HepG2 (cell line): ENCODE results near the gene MZF1. TPM values are rescaled to one million over a fixed set of nuclear protein-coding genes. Genes with fewer than 3 reads are reported as not detected.

Experiments used
- ARNTL ChIP-seq: sonication (generic); formaldehyde crosslinking; IDR thresholded peaks from 2 replicates; pipeline ENCODE4 v1.4.0; 2020; ENCODE audit warnings: mild to moderate bottlenecking, missing genetic modification reagents
- ASH2L ChIP-seq: fragments of 300-600, 200-600 bp; sonication (generic); IDR thresholded peaks from 2 replicates; pipeline ENCODE4 v1.7.0; 2017; ENCODE audit warnings: low read depth, mild to moderate bottlenecking, moderate library complexity, mixed read lengths, low read length; ENCODE audit not compliant: insufficient read length
- HDAC2 ChIP-seq: sonication (generic); formaldehyde crosslinking; IDR thresholded peaks from 2 replicates; pipeline ENCODE4 v1.4.0; 2020; ENCODE audit warnings: missing genetic modification reagents
- HMGXB3 ChIP-seq: sonication (generic); formaldehyde crosslinking; IDR thresholded peaks from 2 replicates; pipeline ENCODE4 v1.4.0; 2020; ENCODE audit warnings: missing genetic modification reagents, borderline replicate concordance
- KIAA2018 ChIP-seq: sonication (generic); formaldehyde crosslinking; IDR thresholded peaks from 2 replicates; pipeline ENCODE4 v1.5.0; 2020; ENCODE audit warnings: mild to moderate bottlenecking, missing genetic modification reagents, borderline replicate concordance
- MZF1 ChIP-seq: sonication (generic); formaldehyde crosslinking; IDR thresholded peaks from 2 replicates; pipeline ENCODE4 v1.8.1; 2023; ENCODE audit warnings: mild to moderate bottlenecking, missing genetic modification reagents, borderline replicate concordance
- NR2F1 ChIP-seq, 2 experiments: fragments of 450-650 bp in 1 of 2; formaldehyde crosslinking in 1 of 2; IDR thresholded peaks; 2 replicates each; pipeline versions ENCODE4 v1.5.0 to v1.6.1; 2016 to 2020; ENCODE audit warnings: mild to moderate bottlenecking in 1 of 2, missing compliant biosample characterization in 1 of 2, missing genetic modification reagents in 1 of 2, moderate library complexity in 1 of 2
- PPARG ChIP-seq: conservative IDR thresholded peaks from 2 replicates; pipeline ENCODE4 v1.6.1; 2016; ENCODE audit warnings: missing biosample characterization, missing genetic modification reagents
- SRY ChIP-seq: sonication (generic); formaldehyde crosslinking; IDR thresholded peaks from 2 replicates; pipeline ENCODE4 v1.8.0; 2022; ENCODE audit warnings: mild to moderate bottlenecking, missing genetic modification reagents
- ZFP62 ChIP-seq: sonication (generic); formaldehyde crosslinking; IDR thresholded peaks from 2 replicates; pipeline ENCODE4 v1.4.0; 2020; ENCODE audit warnings: missing genetic modification reagents
- ZNF20 ChIP-seq: sonication (generic); formaldehyde crosslinking; IDR thresholded peaks from 2 replicates; pipeline ENCODE4 v1.4.0; 2020; ENCODE audit warnings: mild to moderate bottlenecking, moderate library complexity, missing genetic modification reagents
- polyA plus RNA-seq, 8 experiments: library from polyadenylated mRNA; depleted of rRNA in 3 of 8; stranded (reverse) in 7 of 8; unstranded in 1 of 8; fragments of >200 nt; fragmentation: Illumina TruSeq in 4 of 8; extraction: Trizol in 4 of 8; gene quantifications; 2 replicates each; pipeline versions ENCODE4 v1.2.1 to v1.2.3, GENCODE V29; 2011 to 2016; ENCODE audit warnings: low read depth in 4 of 8, missing spikeins in 1 of 8, mixed read lengths in 1 of 8; ENCODE audit not compliant: insufficient read depth in 1 of 8
- total RNA-seq, 5 experiments: library from RNA; depleted of rRNA; stranded (reverse); fragments of >200 nt; fragmentation: Illumina TruSeq; extraction: Trizol; gene quantifications; 2 replicates each; pipeline ENCODE4 v1.2.3, GENCODE V29; 2016; ENCODE audit warnings: low read depth in 1 of 5
- TF ChIP-seq, protein P1 (sequence below): IDR thresholded peaks from 2 replicates; pipeline ENCODE4 v1.6.1; 2018; ENCODE audit warnings: missing genetic modification reagents
- TF ChIP-seq, protein P2 (sequence below): sonication (generic); formaldehyde crosslinking; IDR thresholded peaks from 2 replicates; pipeline ENCODE4 v1.5.0; 2020; ENCODE audit warnings: missing genetic modification reagents

Gene MZF1
- total and polyA plus RNA-seq, 2 of the 13 experiments (the other 11 are each of a cell fraction or from before 2014, with no cell fraction given) = 3.1 to 8.1 TPM

GRCh38 chr19:58554494-58555368, 18.4 kb downstream of the MZF1 start, which contains the start of gene CHMP2A (continued):
- TF ChIP-seq, protein P1, sequence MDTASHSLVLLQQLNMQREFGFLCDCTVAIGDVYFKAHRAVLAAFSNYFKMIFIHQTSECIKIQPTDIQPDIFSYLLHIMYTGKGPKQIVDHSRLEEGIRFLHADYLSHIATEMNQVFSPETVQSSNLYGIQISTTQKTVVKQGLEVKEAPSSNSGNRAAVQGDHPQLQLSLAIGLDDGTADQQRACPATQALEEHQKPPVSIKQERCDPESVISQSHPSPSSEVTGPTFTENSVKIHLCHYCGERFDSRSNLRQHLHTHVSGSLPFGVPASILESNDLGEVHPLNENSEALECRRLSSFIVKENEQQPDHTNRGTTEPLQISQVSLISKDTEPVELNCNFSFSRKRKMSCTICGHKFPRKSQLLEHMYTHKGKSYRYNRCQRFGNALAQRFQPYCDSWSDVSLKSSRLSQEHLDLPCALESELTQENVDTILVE = peak; percentile 99
- TF ChIP-seq ARNTL (0 out of 2 replicates have a peak, but pooled peaks have one; percentile 39), ASH2L (no peak), ZFP62 (CRISPR knock-in tag) (no peak), PPARG (CRISPR knock-in tag) (no peak), MZF1 (CRISPR knock-in tag) (no peak), KIAA2018 (CRISPR knock-in tag) (no peak), SRY (no peak), ZNF20 (CRISPR knock-in tag) (no peak), HMGXB3 (no peak), HDAC2 (CRISPR knock-in tag) (no peak), NR2F1 (CRISPR knock-in tag; IDR thresholded peaks at IDR 0.05) (no peak)
- TF ChIP-seq, protein P2, sequence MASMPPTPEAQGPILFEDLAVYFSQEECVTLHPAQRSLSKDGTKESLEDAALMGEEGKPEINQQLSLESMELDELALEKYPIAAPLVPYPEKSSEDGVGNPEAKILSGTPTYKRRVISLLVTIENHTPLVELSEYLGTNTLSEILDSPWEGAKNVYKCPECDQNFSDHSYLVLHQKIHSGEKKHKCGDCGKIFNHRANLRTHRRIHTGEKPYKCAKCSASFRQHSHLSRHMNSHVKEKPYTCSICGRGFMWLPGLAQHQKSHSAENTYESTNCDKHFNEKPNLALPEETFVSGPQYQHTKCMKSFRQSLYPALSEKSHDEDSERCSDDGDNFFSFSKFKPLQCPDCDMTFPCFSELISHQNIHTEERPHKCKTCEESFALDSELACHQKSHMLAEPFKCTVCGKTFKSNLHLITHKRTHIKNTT (CRISPR knock-in tag) = no peak
